ENCODE results near the gene MXI1. TPM values are rescaled to one million over a fixed set of nuclear protein-coding genes. Genes with fewer than 3 reads are reported as not detected.
A peak's percentile ranks its signal among the peaks of the same experiment; 100 is the strongest.
"Not testable (repeated sequence)": the region's sequence is repeated elsewhere in the genome, so short reads cannot be mapped to it uniquely, and the experiment has no call there.

The MXI1 gene
- total RNA-seq, 1 experiment from 2014 or later = 34.3 TPM

- no peak for DNase-seq (ENCODE audit: extremely low read depth, low read depth)
Measured at GRCh38 chr10:110306452-110306768, 99.0 kb downstream of the MXI1 start.

- DNase-seq (ENCODE audit: extremely low read depth, low read depth) = no peak
Measured at GRCh38 chr10:110307805-110308204, 100.4 kb downstream of the MXI1 start.

- no peak for DNase-seq (ENCODE audit: extremely low read depth, low read depth)
Measured at GRCh38 chr10:110310741-110311140, 103.3 kb downstream of the MXI1 start.

GRCh38 chr10:110311357-110311949 lies 104.0 kb downstream of the MXI1 start:
- peak; percentile 78 for DNase-seq (ENCODE audit: extremely low read depth, low read depth)

GRCh38 chr10:110312206-110312605 lies 104.8 kb downstream of the MXI1 start:
- DNase-seq (ENCODE audit: extremely low read depth, low read depth) = no peak

- DNase-seq (ENCODE audit: extremely low read depth, low read depth) = no peak
Measured at GRCh38 chr10:110313674-110314073, 106.3 kb downstream of the MXI1 start.

- DNase-seq (ENCODE audit: extremely low read depth, low read depth) = no peak
Measured at GRCh38 chr10:110317866-110318850, 110.8 kb downstream of the MXI1 start.

DNA sequence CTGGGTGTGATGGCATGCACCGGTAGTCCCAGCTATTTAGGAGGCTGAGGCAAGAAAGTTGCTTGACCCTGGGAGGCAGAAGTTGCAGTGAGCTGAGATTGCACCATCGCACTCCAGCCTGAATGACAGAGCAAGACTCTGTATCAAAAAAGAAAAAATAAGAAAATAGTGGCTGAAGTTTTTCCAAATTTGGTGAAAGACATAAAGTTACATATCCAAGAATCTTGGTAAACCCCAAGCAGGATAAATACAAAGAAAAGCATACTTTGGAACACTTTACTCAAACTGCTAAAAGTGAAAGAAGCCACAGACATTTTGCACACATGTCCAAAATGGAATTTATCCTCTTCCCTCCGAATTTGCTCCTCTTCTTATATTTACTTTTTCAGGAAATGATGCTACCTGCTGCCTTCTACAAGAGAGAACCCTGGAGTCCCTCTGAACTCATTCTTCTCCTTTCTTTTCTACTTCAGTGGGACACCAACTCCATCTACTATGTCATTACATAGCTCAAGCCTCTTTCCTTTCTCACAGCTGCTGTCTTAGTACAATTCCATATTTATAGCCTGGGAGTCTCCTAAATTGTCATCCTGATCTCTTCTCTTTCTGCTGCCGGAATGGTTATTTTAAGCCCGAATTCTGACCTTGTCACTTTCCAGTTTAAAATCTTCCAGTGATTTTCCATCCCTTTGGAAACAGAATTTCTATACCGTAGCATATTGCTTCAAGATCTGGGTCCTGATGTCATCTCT lies 114.6 kb downstream of the MXI1 start:
- DNase-seq (ENCODE audit: extremely low read depth, low read depth) = no peak

GRCh38 chr10:110323503-110323902 lies 116.1 kb downstream of the MXI1 start:
- DNase-seq (ENCODE audit: extremely low read depth, low read depth) = no peak

- DNase-seq (ENCODE audit: extremely low read depth, low read depth) = no peak
Measured at GRCh38 chr10:110324201-110324804, 116.9 kb downstream of the MXI1 start.

- no peak for DNase-seq (ENCODE audit: extremely low read depth, low read depth)
Measured at GRCh38 chr10:110324805-110325280, 117.4 kb downstream of the MXI1 start.

GRCh38 chr10:110326351-110327032 lies 119.1 kb downstream of the MXI1 start:
- no peak for DNase-seq (ENCODE audit: extremely low read depth, low read depth)

DNA sequence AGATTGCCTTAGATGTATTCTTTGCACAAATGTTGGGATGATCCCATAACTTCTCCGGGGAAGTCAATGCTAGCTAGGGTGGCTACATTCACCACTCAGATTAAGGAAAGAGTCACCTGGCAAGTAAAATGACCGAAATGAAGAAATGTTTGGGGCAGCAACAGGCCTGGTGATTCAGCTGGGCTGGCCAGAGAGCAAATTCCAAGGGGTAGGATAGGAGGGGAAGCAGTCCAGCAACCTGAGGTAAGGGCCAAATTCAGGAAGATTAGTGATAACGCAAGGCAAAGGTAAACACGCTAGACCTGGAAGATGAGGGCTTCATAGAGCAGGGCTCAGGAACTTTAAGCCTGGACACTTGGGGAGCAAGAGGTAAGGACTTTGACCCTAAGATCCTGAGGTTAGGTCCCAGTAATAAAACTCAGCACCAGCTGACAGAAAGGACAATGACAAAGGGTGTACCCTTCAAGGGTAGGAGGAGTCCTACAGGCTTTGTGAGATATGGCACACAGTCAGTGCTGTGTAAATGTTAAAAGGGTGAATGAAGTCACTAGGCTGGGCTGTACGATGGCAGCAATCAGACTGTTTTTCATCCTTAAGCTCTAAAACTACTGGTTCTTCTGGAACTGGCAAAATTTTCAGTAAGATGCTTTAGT lies 120.0 kb downstream of the MXI1 start:
- no peak for DNase-seq (ENCODE audit: extremely low read depth, low read depth)

DNA sequence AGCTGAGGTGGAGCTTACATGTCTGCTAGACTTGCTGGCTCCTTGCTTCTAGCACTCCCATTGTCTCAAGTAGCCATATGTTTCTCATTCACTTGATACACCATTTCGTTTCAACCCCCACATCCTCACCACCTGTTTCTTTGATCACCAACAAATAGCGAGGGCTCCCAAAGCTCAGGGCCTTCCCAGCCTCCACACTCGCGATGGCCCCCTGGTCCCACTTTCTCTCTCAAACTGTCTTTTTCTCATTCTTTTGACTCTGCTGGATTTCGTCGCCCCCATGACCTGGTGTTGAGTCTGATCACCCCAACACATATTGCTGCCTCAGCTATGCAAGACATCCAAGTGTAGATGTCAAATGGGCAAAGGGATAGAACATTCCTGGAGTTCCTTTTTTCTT lies 123.3 kb downstream of the MXI1 start:
- DNase-seq (ENCODE audit: extremely low read depth, low read depth) = no peak

DNA sequence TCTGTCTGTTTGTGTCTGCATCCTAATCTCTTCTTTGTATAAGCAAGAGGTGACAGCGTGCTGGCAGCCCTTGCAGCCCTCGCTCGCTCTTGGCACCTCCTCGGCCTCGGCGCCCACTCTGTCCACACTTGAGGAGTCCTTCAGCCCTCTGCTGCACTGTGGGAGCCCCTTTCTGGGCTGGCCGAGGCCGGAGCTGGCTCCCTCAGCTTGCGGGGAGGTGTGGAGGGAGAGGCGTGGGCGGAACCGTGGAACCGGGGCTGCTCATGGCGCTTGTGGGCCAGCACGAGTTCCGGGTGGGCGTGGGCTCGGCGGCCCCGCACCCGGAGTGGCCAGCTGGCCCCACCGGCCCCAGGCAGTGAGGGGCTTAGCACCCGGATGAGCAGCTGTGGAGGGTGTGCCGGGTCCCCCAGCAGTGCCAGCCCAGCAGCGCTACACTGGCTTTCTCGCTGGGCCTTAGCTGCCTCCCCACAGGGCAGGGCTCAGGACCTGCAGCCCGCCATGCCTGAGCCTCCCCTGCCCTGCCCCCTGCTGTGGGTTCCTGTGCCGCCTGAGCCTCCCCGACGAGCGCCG lies 123.9 kb downstream of the MXI1 start:
- not testable (repeated sequence) for DNase-seq (ENCODE audit: extremely low read depth, low read depth)

GRCh38 chr10:110334061-110334656 lies 126.8 kb downstream of the MXI1 start:
- DNase-seq (ENCODE audit: extremely low read depth, low read depth) = no peak

- no peak for DNase-seq (ENCODE audit: extremely low read depth, low read depth)
Measured at GRCh38 chr10:110335314-110336064, 128.1 kb downstream of the MXI1 start.

DNA sequence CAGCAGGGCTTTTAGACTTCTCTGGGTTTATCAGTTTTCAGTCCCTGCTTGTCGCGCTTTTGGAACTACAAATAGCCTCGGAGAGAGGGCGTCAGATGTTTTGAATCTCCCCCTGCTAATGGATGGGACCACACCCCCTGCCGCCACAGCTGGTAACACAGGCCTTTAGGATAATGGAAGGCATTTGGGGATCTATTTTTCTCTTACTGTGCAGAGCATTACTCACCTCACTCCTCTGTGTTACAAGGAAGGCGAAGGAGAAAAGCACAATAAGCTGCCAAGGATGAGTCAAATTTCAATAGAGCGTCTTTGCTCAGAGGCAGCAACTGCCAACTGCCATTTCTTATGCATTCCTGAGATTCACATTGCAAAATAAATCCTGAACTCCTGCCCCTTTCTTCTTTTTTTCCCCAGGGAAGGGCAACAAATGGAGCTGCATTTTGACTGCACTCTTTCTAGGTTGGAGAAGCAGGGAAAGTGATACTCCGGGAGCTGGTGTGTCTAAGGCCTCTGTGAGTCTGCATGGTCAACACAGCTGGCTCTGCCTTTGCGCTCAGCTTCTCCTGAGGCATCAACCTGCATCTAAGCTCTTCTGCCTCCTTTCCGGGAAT lies 128.8 kb downstream of the MXI1 start:
- DNase-seq (ENCODE audit: extremely low read depth, low read depth) = peak; percentile 60
